Measurements from ENCODE around the gene ELAVL1. TPM values are rescaled to one million over a fixed set of nuclear protein-coding genes. Genes with fewer than 3 reads are reported as not detected.

ELAVL1 gene
- total RNA-seq, 1 donor from 2014 or later = 107 TPM

DNA sequence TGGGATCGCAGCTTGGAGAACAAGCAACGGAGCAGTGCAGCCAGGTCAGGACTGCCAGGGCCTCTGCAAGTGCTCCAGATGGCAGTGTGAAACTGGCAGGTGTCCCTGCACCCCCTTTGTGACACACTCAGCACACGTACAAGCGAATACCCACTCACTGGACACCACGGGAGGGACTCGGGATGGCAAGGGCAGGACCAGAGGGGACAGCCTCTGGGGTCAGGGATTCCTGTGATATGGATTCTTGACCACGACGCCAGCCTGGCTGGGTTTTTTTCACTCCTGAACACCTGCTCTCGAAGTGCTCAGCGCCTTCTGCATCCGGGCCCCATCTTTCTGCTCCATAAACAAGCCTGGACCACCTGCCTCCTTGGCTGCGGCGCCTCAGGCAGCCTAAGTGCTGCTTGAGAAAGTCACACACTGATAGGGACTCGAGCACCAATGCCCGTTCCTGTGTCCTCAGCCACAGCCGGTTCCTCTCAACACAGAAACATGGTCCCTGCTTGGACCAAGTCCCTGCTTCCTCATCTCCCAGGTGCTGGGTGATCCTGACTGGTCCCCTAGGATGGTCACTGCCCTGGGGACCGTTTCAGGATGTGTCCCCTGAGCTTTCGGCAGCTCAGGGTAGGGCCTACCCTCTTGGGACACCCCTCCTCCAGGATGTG is 22.0 kb downstream of the ELAVL1 start:
- Mint-ChIP-seq H3K4me1 (ENCODE audit: low read depth, unreplicated experiment) (peaks cover 24% of the 10 kb centered on the region), H3K4me3 (ENCODE audit: unreplicated experiment) (no peak overlapping the region), H3K27ac (ENCODE audit: unreplicated experiment) (no peak overlapping the region), H3K9me3 (ENCODE audit: unreplicated experiment) (no peaks in the 10 kb centered on the region), H3K36me3 (ENCODE audit: low read depth, unreplicated experiment) (peaks cover 14% of the 10 kb centered on the region), H3K27me3 (ENCODE audit: low read depth, unreplicated experiment) (no peaks in the 10 kb centered on the region)
- TF ChIP-seq, protein P1, sequence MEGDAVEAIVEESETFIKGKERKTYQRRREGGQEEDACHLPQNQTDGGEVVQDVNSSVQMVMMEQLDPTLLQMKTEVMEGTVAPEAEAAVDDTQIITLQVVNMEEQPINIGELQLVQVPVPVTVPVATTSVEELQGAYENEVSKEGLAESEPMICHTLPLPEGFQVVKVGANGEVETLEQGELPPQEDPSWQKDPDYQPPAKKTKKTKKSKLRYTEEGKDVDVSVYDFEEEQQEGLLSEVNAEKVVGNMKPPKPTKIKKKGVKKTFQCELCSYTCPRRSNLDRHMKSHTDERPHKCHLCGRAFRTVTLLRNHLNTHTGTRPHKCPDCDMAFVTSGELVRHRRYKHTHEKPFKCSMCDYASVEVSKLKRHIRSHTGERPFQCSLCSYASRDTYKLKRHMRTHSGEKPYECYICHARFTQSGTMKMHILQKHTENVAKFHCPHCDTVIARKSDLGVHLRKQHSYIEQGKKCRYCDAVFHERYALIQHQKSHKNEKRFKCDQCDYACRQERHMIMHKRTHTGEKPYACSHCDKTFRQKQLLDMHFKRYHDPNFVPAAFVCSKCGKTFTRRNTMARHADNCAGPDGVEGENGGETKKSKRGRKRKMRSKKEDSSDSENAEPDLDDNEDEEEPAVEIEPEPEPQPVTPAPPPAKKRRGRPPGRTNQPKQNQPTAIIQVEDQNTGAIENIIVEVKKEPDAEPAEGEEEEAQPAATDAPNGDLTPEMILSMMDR (IDR thresholded peaks at IDR 0.05; ENCODE audit: insufficient read depth, low read depth, low read length) = no peak
- H3K9me3 ChIP-seq (ENCODE audit: insufficient read depth, low read depth, low read length) = no peaks in the 10 kb centered on the region
- H4K20me1 ChIP-seq (ENCODE audit: insufficient read depth, low read length) = peaks cover 94% of the 10 kb centered on the region
- H3K27ac ChIP-seq (ENCODE audit: low read depth, low read length) = no peak overlapping the region
- DNase-seq (ENCODE audit: low read depth) (no peak), FAIRE-seq (no peak)
- peaks cover 18% of the 10 kb centered on the region for H3K4me1 ChIP-seq (ENCODE audit: insufficient read depth, low read length)
- H3K9ac ChIP-seq (ENCODE audit: low read length) = no peak overlapping the region
- H3K27me3 ChIP-seq (ENCODE audit: insufficient read depth, low read length) = no peaks in the 10 kb centered on the region
- H3K36me3 ChIP-seq (ENCODE audit: insufficient read depth, low read length) = peaks cover 7% of the 10 kb centered on the region
- peaks cover 71% of the 10 kb centered on the region for H3K79me2 ChIP-seq (ENCODE audit: insufficient read depth, low read length)
- no peak overlapping the region for H2AFZ ChIP-seq (ENCODE audit: low read depth, low read length)
- no peak overlapping the region for H3K4me2 ChIP-seq (ENCODE audit: low read length)
- no peak overlapping the region for H3K4me3 ChIP-seq (ENCODE audit: insufficient read depth, low read depth, low read length)

DNA sequence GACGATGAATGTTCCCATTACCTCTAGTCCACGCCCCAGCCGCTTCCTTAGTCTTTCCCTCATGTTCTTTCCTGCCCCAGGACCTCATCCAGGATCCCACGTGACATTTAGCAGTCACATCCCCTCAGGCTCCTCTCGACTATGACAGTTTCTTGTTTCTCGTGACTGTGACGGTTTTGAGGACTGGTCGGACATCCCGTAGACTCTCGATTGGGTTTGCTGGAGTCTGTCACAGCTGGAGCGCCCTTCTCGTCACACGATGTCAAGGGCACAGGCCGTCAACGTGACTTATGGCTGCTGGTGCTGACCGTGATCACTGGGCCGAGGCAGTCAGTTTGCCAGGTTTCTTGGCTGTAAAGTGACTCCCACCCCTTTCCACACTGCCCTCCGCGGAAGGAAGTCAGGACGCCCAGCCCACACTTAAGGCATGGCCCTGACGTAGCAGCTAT is 22.8 kb downstream of the ELAVL1 start:
- Histone ChIP-seq H4K20me1 (ENCODE audit: insufficient read depth, low read length) (peaks cover 94% of the 10 kb centered on the region), H3K9ac (ENCODE audit: low read length) (no peak overlapping the region), H3K27me3 (ENCODE audit: insufficient read depth, low read length) (no peaks in the 10 kb centered on the region), H3K9me3 (ENCODE audit: insufficient read depth, low read depth, low read length) (no peaks in the 10 kb centered on the region), H3K4me1 (ENCODE audit: insufficient read depth, low read length) (peaks cover 13% of the 10 kb centered on the region), H3K36me3 (ENCODE audit: insufficient read depth, low read length) (peaks cover 5% of the 10 kb centered on the region), H2AFZ (ENCODE audit: low read depth, low read length) (no peak overlapping the region), H3K79me2 (ENCODE audit: insufficient read depth, low read length) (peaks cover 66% of the 10 kb centered on the region), H3K27ac (ENCODE audit: low read depth, low read length) (no peak overlapping the region), H3K4me2 (ENCODE audit: low read length) (no peak overlapping the region), H3K4me3 (ENCODE audit: insufficient read depth, low read depth, low read length) (no peak overlapping the region)
- Mint-ChIP-seq H3K27ac (ENCODE audit: unreplicated experiment) (no peak overlapping the region), H3K9me3 (ENCODE audit: unreplicated experiment) (no peaks in the 10 kb centered on the region), H3K27me3 (ENCODE audit: low read depth, unreplicated experiment) (no peaks in the 10 kb centered on the region), H3K36me3 (ENCODE audit: low read depth, unreplicated experiment) (peaks cover 8% of the 10 kb centered on the region), H3K4me3 (ENCODE audit: unreplicated experiment) (no peak overlapping the region), H3K4me1 (ENCODE audit: low read depth, unreplicated experiment) (peaks cover 16% of the 10 kb centered on the region)
- DNase-seq (ENCODE audit: low read depth) = no peak
- TF ChIP-seq, protein P1 (IDR thresholded peaks at IDR 0.05; ENCODE audit: insufficient read depth, low read depth, low read length) = no peak
- no peak for TF ChIP-seq EZH2 (IDR thresholded peaks at IDR 0.05; ENCODE audit: insufficient read depth, low read length)
- no peak for FAIRE-seq

DNA sequence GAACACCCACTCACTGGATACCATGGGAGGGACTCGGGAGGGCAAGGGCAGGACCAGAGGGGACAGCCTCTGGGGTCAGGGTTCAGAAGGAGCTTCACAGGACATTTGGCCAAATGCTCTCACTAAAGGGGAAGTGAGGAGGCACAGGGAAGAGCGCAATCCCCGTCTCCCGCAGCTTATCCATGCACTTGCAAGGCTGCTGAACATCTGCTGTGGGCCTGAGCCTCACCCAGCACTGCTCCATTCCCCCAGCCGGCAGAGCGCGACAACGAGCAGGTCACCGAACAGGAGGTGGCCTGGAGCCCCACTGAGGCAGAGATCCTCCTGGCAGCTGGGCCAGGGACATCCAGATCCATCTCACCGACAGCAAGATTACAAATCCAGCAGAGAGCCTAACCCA is 23.3 kb downstream of the ELAVL1 start:
- TF ChIP-seq, protein P1 (IDR thresholded peaks at IDR 0.05; ENCODE audit: insufficient read depth, low read depth, low read length) = no peak
- no peak for TF ChIP-seq EZH2 (IDR thresholded peaks at IDR 0.05; ENCODE audit: insufficient read depth, low read length)
- H3K27ac ChIP-seq (ENCODE audit: low read depth, low read length) = no peak overlapping the region
- H3K4me2 ChIP-seq (ENCODE audit: low read length) = no peak overlapping the region
- DNase-seq (ENCODE audit: low read depth) (no peak), FAIRE-seq (no peak)
- H4K20me1 ChIP-seq (ENCODE audit: insufficient read depth, low read length) = peaks cover 94% of the 10 kb centered on the region
- peaks cover 5% of the 10 kb centered on the region for H3K36me3 Mint-ChIP-seq (ENCODE audit: low read depth, unreplicated experiment)
- no peak overlapping the region for H3K9ac ChIP-seq (ENCODE audit: low read length)
- H3K9me3 Mint-ChIP-seq (ENCODE audit: unreplicated experiment) = no peaks in the 10 kb centered on the region
- H3K27ac Mint-ChIP-seq (ENCODE audit: unreplicated experiment) = no peak overlapping the region
- H3K79me2 ChIP-seq (ENCODE audit: insufficient read depth, low read length) = peaks cover 66% of the 10 kb centered on the region
- H3K4me1 Mint-ChIP-seq (ENCODE audit: low read depth, unreplicated experiment) = peaks cover 10% of the 10 kb centered on the region
- no peaks in the 10 kb centered on the region for H3K9me3 ChIP-seq (ENCODE audit: insufficient read depth, low read depth, low read length)
- H3K27me3 ChIP-seq (ENCODE audit: insufficient read depth, low read length) = no peaks in the 10 kb centered on the region
- H2AFZ ChIP-seq (ENCODE audit: low read depth, low read length) = no peak overlapping the region
- no peaks in the 10 kb centered on the region for H3K27me3 Mint-ChIP-seq (ENCODE audit: low read depth, unreplicated experiment)
- H3K4me3 Mint-ChIP-seq (ENCODE audit: unreplicated experiment) = no peak overlapping the region
- peaks cover 7% of the 10 kb centered on the region for H3K4me1 ChIP-seq (ENCODE audit: insufficient read depth, low read length)
- H3K36me3 ChIP-seq (ENCODE audit: insufficient read depth, low read length) = peaks cover 5% of the 10 kb centered on the region
- no peak overlapping the region for H3K4me3 ChIP-seq (ENCODE audit: insufficient read depth, low read depth, low read length)
